SK-N-SH (cell line): ENCODE measurements around the gene TJP1.
"Not testable (repeated sequence)": the region's sequence is repeated elsewhere in the genome, so short reads cannot be mapped to it uniquely, and the experiment has no call there.

Source experiments
- CHD2 ChIP-seq: fragments of 150-350 bp; IDR thresholded peaks from 2 replicates; pipeline ENCODE4 v1.6.1; 2018; ENCODE audit warnings: low read length; ENCODE audit not compliant: partially characterized antibody
- ELF1 ChIP-seq: IDR thresholded peaks from 2 replicates; pipeline ENCODE4 v1.4.0; 2012
- EP300 ChIP-seq, 2 experiments: IDR thresholded peaks; 2 replicates each; pipeline versions ENCODE4 v1.4.0 to v1.6.1; 2012; ENCODE audit warnings: borderline replicate concordance in 1 of 2, low read depth in 1 of 2, low read length in 1 of 2
- JUND ChIP-seq: IDR thresholded peaks from 2 replicates; pipeline ENCODE4 v1.4.0; 2012
- NFIC ChIP-seq: IDR thresholded peaks from 2 replicates; pipeline ENCODE4 v1.4.0; 2012; ENCODE audit warnings: borderline replicate concordance
- SIN3A ChIP-seq: IDR thresholded peaks from 2 replicates; pipeline ENCODE4 v1.6.1; 2012; ENCODE audit warnings: low read depth, mild to moderate bottlenecking, low read length, moderate library complexity, borderline replicate concordance
- TF ChIP-seq, protein P1 (sequence below): fragments of 200-600 bp; sonication (generic); IDR thresholded peaks from 2 replicates; pipeline ENCODE4 v1.6.1; 2017; ENCODE audit warnings: antibody characterized with exemption, mild to moderate bottlenecking, moderate library complexity
- TF ChIP-seq, protein P2 (sequence below): IDR thresholded peaks from 2 replicates; pipeline ENCODE4 v1.4.0; 2012; ENCODE audit warnings: low read depth, borderline replicate concordance

GRCh38 chr15:29817455-29817854 is 4.8 kb downstream of the TJP1 start:
- TF ChIP-seq, protein P1, sequence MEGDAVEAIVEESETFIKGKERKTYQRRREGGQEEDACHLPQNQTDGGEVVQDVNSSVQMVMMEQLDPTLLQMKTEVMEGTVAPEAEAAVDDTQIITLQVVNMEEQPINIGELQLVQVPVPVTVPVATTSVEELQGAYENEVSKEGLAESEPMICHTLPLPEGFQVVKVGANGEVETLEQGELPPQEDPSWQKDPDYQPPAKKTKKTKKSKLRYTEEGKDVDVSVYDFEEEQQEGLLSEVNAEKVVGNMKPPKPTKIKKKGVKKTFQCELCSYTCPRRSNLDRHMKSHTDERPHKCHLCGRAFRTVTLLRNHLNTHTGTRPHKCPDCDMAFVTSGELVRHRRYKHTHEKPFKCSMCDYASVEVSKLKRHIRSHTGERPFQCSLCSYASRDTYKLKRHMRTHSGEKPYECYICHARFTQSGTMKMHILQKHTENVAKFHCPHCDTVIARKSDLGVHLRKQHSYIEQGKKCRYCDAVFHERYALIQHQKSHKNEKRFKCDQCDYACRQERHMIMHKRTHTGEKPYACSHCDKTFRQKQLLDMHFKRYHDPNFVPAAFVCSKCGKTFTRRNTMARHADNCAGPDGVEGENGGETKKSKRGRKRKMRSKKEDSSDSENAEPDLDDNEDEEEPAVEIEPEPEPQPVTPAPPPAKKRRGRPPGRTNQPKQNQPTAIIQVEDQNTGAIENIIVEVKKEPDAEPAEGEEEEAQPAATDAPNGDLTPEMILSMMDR: not testable (repeated sequence)
- not testable (repeated sequence) for TF ChIP-seq EP300 (IDR thresholded peaks at IDR 0.05; ENCODE audit: borderline replicate concordance in 1 of 2, low read depth in 1 of 2, low read length in 1 of 2); SIN3A; NFIC; JUND; CHD2; ELF1
- TF ChIP-seq, protein P2, sequence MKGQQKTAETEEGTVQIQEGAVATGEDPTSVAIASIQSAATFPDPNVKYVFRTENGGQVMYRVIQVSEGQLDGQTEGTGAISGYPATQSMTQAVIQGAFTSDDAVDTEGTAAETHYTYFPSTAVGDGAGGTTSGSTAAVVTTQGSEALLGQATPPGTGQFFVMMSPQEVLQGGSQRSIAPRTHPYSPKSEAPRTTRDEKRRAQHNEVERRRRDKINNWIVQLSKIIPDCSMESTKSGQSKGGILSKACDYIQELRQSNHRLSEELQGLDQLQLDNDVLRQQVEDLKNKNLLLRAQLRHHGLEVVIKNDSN: not testable (repeated sequence)
